Tongue (tissue), 2 donors: ENCODE measurements around the gene EBP. TPM values are rescaled to one million over a fixed set of nuclear protein-coding genes. Genes with fewer than 3 reads are reported as not detected.
"Not testable (repeated sequence)": the region's sequence is repeated elsewhere in the genome, so short reads cannot be mapped to it uniquely, and the experiment has no call there.

Experiments used
- DNase-seq: peaks from one replicate; pipeline ENCODE4 v3.0.0-alpha.2; 2015
- total RNA-seq: library from RNA; depleted of rRNA; stranded (reverse); fragments of >200 nt; gene quantifications from one replicate; pipeline ENCODE4 v1.2.3, GENCODE V29; 2014

Gene EBP
- total RNA-seq, 1 donor from 2014 or later: 22.8 TPM

DNA sequence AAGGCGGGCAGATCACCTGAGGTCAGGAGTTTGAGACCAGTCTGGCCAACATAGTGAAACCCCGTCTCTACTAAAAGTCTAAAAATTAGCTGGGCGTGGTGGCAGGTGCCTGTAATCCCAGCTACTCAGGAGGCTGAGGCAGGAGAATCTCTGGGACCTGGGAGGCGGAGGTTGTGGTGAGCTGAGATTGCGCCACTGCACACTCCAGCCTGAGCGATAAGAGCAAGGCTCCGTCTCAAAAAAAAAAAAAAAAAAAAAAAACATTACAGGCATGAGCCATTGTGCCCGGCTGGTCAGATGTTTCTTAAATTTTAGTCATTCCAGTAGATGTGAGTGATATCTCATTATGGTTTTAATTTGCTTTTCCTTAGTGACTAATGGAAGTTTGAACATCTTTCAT is 4.2 kb downstream of the EBP start:
- not testable (repeated sequence) for DNase-seq

DNA sequence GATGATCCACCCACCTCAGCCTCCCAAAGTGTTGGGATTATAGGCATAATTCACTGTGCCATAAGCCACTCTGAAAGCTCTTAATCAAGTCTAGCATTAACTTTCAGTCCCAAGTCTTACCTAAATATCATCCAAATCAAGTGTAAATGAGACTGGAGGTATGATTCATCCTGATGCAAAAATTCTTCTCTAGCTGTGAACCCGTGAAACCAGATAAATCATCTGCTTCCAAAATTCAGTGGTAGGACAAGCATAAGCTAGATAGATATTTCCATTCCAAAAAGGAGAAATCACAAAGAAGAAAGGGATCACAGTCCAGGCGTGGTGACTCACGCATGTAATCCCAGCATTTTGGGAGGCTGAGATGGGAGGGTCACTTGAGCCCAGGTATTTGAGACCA is 9.1 kb downstream of the EBP start:
- no peak for DNase-seq

DNA sequence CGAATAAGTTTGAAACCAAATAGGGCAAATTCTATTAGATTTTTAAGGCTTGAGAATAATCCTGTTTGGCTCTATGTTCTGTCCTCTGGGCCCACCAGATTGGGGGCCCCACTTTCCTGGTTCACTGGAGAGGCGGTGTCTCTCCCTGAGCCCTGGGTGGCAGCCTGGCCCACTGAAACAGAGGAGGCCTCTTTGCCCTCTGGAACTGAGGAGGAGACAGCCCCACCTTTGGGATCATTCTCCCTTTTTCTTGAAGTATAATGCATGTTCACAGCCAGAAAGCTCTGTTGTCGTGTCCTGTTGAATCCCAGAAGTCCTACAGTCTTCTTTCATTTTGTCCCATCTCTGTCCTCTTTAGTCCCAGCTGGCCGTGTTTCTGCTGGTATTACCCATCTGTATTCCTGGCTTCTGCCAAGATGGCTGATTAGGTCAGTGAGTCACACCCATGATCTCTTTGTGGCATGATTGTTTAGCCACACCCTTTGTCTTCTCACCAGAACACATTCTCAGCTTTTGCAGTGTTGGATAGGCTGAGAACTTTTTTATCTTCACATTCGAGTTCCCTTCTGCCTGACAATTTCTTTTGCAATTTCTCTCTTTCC is 9.9 kb downstream of the EBP start:
- no peak for DNase-seq

DNA sequence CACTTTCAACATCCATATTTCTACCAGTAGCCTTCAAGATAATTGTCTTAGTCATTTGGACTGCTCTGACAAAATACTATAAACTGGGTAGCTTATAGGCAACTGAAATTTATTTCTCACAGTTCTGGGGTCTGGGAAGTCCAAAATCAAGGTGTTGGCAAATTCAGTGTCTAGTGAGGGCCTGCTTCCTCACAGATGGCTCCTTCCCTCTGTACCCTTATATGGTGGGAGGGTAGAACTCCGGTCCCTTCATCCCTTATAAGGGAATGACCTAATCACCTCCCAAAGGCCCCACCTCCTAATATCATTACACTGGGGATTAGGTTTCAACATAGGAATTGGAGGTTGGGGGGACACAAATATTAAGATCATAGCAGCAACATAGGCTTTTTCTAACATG is 10.6 kb downstream of the EBP start:
- no peak for DNase-seq

DNA sequence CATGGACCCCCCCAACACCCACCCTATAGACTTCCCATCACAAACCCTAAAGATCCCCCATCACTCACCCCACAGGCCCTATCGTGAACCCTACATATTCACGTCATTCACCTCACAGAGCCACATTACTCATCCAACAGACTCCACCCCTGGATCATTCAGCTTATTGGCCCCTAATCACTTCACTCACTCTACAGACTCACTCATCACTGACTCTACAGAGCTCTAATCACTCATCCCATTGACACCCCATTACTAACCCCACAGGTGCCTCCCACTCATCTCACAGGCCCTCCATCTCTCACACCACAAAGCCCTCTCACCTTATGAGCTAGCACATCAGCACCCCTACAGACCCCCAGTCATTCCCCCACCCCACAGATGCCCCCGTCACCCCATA is 11.6 kb downstream of the EBP start:
- no peak for DNase-seq

DNA sequence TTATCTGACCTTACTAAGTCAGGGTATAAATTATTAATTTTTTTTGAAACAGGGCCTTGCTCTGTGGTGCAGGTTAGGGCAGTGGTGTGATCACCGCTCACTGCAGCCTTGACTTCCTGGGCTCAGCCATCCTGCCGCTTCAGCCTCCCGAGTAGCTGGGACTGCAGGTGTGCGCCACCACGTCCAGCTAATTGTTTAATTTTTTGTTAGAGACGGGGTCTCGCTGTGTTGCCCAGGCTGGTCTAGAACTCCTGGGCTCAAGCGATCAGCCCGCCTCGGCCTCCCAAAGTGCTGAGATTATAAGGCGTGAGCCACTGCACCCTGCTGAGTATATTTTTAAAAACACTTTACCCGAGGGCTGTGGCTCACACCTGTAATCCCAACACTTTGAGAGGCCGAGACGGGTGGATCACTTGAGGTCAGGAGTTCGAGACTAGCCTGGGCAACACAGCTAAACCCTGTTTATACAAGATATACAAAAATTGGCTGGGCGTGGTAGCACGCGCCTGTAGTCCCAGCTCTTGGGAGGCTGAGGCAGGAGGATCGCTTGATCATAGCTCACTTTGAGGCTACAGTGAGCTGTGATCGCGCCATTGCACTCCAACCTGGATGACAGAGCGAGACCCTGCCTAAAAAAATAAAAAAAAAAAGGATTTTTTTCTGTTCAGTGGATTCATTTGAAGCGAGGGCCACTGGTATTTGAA is 17.2 kb downstream of the EBP start:
- no peak for DNase-seq

DNA sequence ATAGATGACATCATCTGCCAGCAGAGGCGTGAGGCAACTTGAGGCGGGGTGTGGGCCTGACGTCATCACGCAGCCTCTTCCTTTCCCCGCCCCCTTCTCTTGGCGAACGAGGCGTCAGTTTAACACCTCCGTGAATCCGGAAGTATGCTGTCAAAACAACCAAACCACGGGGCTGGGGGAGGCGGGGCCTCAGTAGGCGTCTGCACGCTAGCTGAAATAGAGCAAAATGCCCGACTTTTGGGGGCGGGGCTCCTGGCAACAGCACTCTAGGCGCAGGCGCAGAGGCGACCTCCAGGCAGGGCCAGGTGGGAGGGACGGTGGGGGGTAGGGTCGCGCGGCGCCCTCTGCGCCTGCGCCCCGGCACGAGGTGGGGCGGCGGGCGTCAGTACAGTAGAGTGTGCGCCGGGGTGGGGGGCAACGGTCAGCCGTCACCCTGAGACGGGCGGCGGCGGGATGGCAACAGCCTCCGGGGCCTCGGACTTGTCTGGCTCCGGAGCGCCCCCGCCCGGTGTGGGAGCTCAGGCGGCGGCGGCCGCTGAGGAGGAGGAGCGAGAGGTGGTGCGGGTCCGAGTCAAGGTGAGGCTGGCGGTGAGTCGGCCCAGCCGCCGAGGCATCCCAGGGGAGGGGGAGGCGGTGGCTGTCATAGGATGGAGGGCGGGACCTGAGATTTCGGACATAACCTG is 17.9 kb downstream of the EBP start, which contains the start of gene TBC1D25:
Gene TBC1D25, plus strand, starts transcription at position 370 of the 683 bp plus-strand sequence. Its CDS starts 84 bp downstream, at position 454.
- peak; percentile 98 for DNase-seq

DNA sequence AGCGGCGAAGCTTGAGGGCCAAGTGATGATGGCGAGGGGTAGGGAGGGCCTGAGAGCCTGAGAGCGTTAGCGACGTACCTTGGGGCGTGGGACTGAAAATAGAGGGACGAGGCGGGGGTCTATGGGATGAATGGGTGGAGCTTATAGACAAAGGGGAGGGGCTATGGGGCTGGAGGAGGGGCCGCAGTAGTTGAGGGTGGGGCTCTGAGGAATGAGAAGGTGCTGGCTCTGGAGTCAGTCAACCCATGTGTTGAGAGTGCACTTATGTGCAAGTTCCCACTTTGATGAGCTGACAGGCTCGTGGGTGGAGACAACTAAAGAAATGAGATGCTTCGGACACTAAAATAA is 18.4 kb downstream of the EBP start:
- peak; percentile 61 for DNase-seq

DNA sequence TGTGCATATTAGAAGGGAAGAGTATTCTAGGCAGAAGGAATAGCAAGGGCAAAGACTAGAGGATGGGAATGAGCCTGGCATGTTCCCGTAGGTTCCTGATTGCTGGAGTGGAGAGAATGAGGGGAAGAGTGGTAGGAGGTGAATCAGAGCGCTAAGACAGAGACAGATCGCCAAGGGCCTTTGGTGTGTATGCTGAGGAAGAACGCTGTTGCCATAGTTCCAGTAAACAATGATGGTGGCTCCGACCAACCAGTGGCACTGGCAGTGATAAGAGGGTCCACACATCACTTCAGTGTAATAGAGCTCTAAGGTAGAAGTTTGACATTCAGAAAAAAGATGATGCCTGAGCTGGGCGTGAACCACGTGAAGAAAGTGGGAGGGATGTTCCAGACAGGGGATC is 18.9 kb downstream of the EBP start:
- no peak for DNase-seq

DNA sequence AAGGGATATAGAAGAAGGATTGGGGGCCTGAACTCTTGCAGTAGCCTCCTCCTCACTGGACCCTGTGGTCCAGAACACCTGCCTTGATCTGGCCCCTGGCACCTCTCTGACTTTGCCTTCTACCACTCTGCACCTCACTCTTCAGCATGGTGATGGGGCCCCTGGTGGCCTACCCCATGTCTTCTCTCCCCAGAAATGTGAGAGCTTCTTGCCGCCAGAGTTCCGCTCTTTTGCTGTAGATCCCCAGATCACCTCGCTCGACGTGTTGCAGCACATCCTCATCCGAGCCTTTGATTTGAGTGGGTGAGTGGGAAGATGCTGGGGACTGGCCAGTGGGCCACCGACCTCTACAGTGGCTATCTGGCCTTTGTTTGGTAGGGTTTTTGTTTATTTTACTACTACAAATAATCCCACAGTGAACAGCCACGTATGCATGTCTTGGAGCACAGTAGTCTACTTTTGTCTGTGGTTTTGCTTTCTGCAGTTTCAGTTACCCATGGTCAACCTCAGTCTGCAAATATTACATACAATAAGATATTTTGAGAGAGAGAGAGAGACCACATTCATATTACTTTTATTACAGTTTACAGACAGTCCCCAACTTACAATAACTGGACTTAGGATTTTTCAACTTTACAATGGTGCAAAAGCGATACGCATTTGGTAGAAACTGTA is 19.7 kb downstream of the EBP start:
- DNase-seq: no peak

DNA sequence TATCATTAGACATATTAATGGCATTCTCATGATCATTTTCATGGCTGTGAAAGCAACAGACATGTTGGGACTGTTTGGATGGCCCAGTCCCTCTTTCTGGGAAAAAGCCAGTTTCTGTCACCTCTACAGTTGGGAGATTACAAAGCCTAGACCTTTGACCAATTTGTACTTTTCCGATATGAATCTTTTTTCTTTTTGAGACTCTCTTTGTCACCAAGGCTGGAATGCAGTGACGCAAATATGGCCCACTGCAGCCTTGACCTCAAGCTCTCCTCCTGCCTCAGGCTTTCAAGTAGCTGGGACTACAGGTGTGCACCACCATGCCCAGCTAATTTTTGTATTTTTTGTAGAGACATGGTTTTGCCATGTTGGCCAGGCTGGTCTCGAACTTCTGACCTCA is 27.3 kb downstream of the EBP start:
- no peak for DNase-seq

DNA sequence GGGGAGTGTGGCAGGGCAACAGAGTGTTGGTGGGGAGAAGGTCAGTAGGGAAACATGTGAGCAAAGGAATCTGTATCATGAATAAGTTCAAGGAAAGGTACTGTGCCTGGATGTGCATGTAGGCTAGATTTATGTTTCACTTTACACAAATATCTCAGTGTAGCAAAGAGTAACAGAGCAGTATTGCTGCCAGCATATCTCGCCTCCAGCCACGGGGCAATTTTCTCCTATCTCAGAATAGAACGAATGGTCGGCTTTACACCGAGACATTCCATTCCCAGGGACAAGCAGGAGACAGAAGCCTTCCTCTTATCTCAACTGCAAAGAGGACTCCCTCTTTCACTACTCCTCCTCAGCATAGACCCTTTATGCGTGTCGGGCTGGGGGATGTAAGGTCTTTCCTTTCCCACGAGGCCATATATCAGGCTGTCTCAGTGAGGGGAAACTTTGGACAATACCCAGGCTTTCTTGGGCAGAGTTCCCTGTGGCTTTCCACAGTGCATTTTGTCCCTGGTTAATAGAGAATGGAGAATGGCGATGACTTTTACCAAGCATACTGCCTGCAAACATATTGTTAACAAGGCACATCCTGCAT is 34.2 kb downstream of the EBP start:
- not testable (repeated sequence) for DNase-seq

DNA sequence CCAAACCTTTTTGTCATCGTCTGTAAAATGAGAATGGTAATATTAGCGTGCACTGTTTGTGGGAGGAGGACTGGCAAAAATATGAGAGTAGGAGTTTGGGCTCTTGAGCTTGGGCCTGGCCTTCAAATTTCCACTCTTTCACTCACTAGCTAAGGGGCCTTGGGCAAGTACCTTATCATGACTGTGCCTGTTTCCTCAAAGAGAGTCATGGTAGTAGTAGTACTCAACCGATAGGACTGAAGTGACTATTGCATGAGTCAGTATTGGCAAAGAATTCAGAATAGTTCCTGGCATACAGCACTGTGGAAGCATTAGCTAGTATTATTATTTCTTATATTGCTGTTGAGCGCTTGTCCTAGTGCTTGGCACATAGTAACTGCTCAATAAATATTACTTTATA is 36.7 kb downstream of the EBP start:
- DNase-seq: no peak

DNA sequence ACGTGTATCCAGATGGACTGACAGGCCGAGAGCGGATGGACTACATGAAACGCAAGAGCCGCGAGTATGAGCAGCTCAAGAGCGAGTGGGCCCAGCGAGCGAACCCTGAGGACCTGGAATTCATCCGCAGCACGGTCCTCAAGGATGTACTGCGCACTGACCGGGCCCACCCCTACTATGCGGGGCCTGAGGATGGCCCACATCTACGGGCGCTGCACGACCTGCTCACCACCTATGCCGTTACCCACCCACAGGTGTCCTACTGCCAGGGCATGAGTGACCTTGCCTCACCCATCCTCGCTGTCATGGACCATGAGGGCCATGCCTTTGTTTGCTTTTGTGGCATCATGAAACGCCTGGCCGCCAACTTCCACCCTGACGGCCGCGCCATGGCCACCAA is 38.0 kb downstream of the EBP start:
- no peak for DNase-seq

DNA sequence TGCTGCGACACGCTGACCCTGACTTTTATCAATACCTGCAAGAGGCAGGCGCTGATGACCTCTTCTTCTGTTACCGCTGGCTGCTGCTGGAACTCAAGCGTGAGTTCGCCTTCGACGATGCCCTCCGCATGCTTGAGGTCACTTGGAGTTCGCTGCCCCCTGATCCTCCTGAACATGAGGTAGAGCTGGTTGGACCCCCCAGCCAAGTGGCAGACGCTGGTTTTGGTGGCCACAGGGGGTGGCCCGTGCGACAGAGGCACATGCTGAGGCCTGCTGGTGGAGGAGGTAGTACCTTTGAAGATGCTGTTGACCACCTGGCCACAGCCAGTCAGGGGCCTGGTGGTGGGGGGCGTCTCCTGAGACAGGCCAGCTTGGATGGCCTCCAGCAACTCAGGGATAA is 38.4 kb downstream of the EBP start:
- no peak for DNase-seq

DNA sequence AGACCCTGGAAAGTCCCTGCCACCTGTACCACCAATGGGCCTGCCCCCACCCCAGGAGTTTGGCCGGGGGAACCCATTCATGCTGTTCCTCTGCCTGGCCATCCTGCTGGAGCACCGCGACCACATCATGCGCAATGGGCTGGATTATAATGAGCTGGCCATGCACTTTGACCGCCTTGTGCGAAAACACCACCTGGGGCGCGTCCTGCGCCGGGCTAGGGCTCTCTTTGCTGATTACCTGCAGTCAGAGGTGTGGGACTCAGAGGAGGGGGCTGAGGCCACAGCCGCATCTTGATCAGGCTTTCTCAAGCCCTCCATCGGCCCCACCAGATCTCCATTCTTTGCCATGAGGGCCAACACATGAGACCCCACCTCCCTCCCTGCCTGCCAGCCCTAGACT is 39.1 kb downstream of the EBP start:
- DNase-seq: no peak

DNA sequence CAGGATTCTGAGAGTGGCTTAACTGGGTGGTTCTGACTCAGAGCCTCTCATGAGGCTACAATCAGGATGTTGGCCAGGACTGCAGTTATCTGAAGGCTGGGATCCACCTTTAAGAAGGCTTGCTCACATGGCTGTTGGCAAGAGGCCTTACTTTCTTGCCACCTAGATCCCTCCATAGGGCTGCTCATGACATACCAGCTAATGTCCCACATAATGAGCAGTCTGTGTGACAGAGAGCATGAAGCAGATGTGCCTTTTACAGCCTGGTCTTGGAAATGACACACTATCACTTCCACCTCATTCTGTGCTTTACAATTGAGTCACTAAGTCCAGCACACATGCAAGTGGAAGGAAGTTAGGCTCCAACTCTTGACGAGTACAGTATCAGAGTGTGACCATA is 48.4 kb downstream of the EBP start:
- no peak for DNase-seq

DNA sequence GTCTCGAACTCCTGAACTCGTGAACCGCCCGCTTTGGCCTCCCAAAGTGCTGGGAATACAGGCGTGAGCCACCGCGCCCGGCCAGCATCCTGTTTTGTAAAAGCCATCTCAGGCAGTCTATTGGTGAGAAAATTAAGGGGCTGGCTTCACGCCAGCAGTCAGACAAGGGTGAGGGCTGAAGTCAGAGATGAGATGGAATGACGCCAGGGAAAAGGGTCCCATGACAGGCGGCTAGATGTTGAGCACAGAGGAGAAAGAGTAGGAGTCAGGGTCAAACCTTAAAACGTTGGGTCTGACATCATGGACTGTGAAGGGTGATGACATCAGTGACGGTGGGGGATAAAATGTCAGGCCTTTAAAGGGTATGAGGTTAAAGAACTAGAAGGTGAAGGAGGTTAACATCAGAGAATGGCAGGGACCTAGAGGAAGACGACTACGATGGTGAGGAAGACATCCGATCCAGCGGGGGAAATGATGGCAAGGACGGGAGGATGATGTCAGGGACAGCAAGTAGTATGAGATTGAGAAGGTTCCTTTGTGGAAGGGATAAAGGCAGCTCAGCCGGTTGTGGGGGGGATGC is 52.2 kb downstream of the EBP start:
- DNase-seq: no peak

DNA sequence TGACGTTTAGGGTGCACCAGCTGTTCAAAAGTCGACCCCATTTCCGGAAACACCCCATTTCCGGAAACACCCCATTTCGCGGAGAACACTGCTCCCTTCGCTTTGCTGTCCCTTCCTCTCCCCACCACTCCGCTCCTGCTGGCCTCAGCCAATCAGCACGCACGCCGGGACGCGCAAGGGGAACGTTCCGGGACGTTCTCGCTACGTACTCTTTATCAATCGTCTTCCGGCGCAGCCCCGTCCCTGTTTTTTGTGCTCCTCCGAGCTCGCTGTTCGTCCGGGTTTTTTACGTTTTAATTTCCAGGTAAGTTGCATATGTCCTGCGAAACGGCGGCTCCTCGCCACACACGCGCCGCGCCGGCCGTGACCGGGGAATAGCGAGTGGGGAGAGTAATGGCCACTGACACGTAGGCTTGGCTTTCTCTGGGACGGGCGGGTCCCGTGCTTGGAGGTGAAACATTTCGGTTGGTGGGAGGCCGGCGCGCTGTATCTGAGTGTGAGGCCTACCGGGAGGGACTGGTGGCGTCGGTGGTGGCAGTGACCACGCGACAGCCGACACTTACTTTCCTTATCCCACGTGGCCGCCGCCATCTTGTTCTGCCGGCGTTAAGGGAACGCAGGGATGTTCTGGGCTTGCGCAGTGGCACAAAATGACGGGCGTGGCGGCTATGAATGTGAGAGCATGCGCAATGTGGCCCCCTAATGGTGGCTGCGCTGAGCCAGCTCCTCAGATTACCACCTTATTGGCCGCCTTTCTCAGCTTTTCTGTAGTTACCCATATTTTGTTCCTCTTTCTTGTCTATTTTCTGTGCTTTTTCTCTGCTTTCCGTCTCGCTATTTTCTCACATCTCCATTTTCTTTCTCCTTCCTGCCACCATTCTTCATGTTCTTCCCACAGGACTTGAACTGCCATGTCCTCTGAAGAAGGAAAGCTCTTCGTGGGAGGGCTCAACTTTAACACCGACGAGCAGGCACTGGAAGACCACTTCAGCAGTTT is 53.0 kb downstream of the EBP start, which contains the start of gene RBM3:
Gene RBM3, plus strand, starts transcription at position 215 of the 997 bp plus-strand sequence. Its CDS starts 697 bp downstream, at position 912.
- DNase-seq: peak; percentile 96

DNA sequence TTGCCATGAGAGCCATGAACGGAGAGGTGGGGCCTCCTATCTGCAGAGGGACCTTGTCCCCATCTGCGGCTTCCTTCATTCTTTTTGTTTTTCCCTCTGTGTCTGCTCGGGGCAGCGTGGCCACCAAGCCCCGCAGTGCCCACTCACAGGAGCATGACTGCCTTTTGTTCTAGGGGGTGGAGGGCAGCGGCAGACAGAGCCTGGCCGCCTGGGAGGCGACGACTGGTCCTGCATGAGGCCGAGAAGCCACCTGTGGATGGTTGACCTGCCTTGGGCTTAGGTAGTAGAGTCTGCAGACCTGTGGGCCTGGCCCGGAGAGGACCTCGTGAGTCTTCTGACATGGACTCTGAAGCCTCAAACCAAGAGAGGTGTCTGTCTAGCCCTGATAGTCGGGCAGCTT is 54.0 kb downstream of the EBP start:
- no peak for DNase-seq

DNA sequence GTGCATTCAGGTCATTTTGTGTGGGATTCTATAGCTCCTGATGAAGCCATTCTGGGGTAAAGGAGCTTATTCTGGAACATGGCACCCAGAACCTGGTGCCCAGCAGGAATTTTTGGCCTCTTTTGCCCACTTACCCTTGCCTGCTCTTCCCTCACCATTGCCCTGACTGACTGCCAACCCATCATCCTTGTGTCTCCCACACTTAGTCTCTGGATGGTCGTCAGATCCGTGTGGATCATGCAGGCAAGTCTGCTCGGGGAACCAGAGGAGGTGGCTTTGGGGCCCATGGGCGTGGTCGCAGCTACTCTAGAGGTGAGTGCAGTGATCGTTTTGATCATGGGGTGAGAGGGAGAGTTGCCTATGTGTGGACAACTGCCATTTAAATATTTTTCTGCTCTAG is 54.5 kb downstream of the EBP start:
- no peak for DNase-seq
